Measurements from ENCODE around the gene HIVEP3. TPM values are rescaled to one million over a fixed set of nuclear protein-coding genes. Genes with fewer than 3 reads are reported as not detected.

HIVEP3 gene
- total RNA-seq, 1 donor from 2014 or later = 0.77 TPM

- DNase-seq (ENCODE audit: low read depth in 2 of 2) = no peak
Observed at GRCh38 chr1:41874151-41874719, 44.5 kb downstream of the HIVEP3 start.

GRCh38 chr1:41872074-41872473 is 46.6 kb downstream of the HIVEP3 start:
- DNase-seq (ENCODE audit: low read depth in 2 of 2) = no peak

DNA sequence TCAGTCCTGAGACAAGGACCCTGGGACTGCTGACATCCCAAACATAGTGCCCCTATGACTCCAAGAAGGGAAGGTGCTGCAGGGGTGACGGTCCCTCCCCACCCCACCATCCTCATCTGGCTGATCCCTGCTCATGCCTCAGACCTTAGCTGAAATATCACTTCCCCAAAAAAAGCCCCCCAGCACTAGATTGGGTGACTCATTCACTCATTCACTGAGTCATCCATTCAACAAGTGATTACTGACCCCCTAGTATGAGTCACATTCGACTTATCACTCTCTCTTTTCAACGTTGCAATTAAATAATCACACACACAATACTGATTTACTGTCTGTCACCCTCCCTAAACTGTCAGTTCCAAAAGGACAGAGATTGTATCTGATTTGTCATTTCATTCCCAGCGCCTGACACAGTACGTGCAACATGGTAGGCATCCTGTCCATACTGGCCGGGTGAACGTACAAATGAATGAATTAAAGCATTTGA is 48.6 kb downstream of the HIVEP3 start:
- DNase-seq (ENCODE audit: low read depth in 2 of 2) = peak in 1 of 2 donors; percentile 85

DNA sequence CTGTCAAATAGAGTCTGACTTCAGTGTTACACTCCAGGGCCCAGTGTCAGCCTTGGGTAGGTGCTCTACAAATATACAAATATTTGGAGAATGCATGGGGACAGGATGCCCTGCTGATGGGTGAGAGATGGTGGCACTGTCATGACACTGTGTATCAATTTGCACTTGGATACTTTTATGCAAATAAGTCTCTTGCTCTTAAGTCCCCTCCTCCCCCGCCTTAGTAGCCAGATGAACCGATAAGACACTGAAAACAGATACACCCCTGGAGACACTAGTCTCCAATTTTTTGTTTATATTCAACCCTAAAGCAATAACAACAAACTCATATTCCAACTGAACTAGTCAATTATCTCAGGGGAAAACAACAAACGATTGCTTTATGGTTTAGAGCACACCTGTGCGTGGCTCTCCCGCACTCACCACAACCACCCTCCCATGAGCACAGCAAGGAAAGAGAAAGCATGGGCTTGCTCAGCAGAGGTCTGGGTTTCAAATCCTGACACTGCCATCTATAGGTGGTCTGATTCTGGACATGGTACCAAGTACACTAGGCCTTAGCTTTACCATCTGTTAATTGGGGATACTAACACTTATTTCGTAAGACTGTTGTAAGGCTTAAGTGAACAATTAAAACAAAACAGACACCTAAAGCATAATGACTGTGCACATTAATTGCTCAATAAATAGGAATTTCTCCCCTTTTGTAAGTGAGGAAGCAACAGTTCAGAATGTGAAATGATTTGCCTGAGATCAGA is 50.3 kb downstream of the HIVEP3 start:
- DNase-seq (ENCODE audit: low read depth in 2 of 2) = peak in 1 of 2 donors; percentile 19

- no peak for DNase-seq (ENCODE audit: low read depth in 2 of 2)
Observed at GRCh38 chr1:41866285-41866684, 52.4 kb downstream of the HIVEP3 start.

- DNase-seq (ENCODE audit: low read depth in 2 of 2) = no peak
Observed at GRCh38 chr1:41864471-41865040, 54.2 kb downstream of the HIVEP3 start.

DNA sequence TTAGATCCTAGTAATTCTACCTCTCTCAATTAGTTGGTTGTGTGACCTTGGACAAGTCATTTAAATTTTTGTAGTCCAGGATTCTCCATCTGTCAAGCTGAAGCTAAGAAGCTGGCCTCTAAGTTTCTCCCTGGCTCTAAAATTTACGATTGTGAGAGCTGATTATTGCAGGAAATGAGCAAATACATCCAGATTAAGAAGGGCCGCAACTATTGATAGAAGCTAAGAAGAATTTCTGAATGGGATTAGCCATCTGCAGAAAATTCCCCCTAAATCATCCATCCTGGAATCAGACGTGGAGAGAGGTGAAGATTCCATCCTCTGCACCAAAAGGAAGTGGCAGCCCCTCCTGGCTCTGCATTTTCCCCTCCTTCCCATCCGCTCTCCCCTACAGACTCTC is 55.0 kb downstream of the HIVEP3 start:
- no peak for DNase-seq (ENCODE audit: low read depth in 2 of 2)

DNA sequence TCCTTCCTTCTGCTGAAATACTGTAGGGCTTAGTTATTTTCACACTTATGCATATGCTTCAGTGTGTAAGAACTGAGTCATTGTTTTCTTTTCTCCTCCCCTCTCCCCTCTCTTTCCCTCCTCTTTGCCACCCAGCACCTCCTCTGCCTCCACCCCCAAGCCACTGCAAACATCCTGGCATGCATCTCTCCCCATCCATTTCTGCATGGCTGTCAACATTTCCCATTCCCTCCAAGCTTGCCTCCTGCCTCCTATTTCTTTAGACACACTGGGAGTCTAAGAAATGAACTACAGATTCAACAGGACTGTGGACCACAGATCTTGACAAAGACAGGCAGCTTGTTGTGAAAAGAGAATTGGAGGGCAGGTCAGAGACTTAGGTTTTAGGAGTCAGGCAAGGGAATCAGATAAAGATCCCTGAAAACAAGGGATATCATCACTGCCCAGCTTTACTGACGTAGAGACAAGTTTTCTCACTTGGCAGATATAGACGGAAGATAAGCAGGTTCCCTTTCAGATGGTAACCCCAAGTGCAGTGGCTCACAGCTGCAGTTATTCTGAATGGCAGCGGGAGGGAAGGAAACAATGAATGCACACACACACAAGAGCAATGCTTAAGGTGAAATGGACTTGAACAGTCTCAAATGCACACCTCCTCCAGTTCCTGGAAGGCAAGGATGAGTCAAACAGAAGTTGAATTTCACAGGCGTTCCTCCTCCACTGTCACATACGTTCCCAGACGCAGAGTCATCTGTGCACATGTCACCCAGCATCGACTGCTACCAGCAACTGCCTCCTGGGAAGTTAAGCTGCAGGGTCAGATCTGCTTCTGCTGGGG is 56.1 kb downstream of the HIVEP3 start:
- DNase-seq (ENCODE audit: low read depth in 2 of 2) = peak in 1 of 2 donors; percentile 58

DNA sequence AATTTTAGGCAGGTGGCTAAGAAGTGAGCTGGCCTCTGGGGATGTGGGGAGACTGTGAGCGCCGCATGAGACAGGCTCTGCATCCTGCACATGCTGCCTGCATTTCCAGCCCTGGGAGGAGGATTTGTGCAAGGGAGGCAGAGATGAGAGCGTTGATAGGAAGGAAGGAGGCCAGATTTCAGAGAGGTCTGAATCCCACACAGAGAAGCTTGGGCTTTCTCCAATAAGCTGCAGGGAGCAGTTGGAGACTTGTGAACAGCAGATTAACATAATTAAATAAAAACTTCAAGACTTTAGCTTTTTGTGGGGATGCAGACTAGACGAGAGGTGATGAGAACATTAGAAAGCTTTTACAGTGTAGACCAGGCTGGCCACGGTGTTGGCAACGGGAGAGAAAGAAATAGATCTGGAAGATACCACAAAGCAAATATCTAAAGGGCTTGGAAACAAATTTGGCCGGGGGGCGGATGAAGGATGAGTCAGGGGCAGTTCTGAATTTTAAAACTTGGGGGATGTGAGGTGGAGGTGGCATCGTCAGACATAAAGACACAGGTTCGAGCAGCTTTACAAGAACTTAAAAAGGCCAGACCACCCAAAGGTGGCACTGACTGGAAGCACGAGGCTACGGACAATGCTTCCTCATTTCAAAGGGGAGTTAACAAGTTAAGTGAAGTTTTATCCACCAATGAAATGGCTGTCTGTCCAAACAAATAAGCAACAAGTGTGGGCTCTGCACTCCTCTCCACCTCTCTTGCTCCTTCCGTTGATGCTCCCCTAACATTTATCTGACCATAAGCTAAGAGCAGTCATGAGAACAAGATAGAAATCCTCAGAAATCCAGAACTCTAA is 57.0 kb downstream of the HIVEP3 start:
- DNase-seq (ENCODE audit: low read depth in 2 of 2) = no peak

DNA sequence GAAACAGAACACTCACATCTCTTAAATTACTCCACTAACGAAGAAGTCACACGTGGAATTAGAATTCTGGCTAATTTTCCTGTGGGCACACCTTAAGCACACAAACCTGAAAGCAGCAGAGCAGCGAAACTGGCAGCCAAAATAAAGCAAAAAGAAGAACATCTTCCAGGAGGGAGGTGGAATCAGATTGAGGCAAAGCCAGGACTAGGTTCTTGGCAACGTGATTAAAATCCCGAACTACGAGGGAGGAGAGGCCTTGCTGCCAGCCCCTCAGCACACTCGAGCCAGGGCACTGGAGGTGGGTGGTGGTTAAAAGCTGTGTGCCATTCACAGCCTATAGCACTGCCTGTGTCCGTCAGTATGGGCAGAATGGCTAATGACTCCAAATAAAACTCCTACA is 58.0 kb downstream of the HIVEP3 start:
- no peak for DNase-seq (ENCODE audit: low read depth in 2 of 2)

GRCh38 chr1:41860214-41860613 is 58.5 kb downstream of the HIVEP3 start:
- DNase-seq (ENCODE audit: low read depth in 2 of 2) = no peak

GRCh38 chr1:41859686-41860085 is 59.0 kb downstream of the HIVEP3 start:
- DNase-seq (ENCODE audit: low read depth in 2 of 2) = no peak

GRCh38 chr1:41856944-41857285 is 61.8 kb downstream of the HIVEP3 start:
- DNase-seq (ENCODE audit: low read depth in 2 of 2) = no peak

DNA sequence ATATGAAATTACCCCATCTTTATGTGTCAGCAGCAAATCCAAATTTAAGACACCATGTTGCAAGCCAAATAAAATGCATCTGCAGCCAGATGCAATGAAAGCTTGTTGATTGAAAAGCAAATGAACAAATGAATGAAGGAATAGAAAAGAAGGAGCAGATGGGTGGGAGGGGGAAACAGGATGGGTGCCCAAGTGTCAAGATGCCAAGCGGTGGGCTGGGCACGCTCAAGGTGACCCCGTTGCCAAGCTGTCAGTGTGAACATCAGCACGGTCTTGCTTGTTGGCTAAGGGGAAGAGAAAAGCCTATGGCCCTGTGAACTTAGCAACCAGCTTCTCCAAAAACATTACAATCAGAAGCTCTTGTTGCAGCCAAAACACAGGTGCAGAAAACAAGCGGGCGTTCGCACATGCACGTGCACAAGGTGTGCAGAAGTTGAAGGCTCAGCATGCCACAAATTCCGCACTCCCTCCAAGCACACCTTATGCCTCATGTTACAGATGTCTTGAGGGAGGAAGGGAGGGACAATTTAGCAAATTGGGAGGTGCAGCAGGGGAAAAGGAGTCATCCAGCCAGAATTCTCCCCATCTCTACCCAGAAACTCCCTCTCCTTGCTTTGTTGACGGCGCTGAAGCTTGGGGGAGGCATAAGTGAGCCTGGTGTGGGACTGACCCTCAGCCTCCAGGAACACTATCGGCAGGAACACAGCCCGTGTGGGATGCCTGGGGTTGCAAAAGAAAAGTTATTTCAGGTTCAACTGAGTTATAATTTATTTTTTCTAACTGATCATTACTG is 62.4 kb downstream of the HIVEP3 start:
- DNase-seq (ENCODE audit: low read depth in 2 of 2) = no peak

DNA sequence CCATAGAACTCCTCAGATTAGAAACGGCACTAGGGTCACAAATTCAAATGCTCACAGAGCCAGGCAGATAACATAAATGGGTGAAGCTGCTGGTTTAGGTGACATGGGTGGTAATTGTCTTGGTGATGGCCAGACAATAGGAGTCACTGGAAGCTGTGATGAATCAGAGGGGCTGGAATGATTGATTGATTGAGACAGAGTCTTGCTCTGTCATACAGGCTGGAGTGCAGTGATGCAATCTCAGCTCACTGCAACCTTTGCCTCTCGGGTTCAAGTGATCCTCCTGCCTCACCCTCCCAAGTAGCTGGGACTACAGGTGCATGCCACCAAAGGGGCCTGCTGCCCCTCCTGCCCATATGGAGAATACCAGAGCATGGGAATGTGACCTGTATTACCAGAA is 63.0 kb downstream of the HIVEP3 start:
- DNase-seq (ENCODE audit: low read depth in 2 of 2) = peak in 1 of 2 donors; percentile 28

DNA sequence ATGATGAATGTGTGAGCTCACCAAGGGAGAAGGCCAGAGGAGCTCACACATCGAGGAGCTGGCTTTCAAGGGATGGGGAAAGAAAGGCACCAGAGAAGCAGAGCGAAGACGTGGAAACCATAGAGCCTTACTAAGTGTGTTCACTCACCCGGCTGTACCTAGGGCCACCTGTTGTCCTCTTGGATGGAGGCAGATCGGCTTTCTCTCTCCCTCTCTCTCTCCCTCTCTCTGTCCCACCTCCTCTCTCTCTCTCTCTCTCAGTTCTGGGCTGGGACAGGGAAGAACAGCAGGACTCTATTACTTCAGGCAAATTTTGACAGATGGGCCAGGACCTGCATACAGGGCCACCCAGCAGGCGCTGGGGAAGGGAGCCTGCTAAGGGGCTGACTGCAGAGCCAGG is 64.8 kb downstream of the HIVEP3 start:
- no peak for DNase-seq (ENCODE audit: low read depth in 2 of 2)

DNA sequence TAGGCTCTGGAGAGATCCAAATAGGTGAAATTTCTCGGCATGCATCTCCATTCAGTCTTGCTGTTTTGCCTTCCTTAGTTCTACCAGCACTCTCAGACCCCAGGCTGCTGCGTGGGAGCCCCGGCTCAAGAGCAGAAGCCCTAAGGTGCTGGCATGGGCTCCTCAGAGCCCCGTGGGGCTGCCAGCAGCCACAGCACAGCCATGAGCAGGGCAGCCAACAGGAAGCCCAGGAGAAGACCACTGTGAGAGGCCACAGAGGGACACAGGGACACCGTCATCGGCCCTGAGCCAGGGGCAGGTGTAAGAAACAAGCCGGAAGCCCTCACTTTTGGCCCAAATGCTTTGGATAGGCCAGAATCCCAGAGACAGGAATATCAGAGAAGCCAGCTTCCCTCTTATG is 66.6 kb downstream of the HIVEP3 start:
- DNase-seq (ENCODE audit: low read depth in 2 of 2) = no peak

DNA sequence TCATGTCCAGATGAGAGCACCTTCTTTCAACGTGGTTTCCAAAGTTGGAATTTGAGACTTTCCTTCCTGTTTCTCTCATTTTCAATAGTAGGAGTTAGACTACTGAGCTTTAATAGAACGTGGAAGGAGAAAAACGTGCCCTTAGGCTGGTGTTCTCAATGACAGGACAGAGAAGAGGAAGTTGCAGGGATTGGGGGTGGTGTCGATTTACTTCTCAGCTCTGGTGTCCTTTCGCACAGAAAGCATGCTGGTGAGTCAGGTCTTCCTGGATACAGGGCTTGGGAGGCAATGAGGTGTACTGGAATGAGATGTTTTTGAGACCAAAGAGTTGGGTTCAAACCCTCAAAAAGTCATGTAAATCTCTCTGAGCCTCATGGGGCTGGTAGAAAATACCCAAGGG is 67.1 kb downstream of the HIVEP3 start:
- DNase-seq (ENCODE audit: low read depth in 2 of 2) = peak; percentile 6 to 87

DNA sequence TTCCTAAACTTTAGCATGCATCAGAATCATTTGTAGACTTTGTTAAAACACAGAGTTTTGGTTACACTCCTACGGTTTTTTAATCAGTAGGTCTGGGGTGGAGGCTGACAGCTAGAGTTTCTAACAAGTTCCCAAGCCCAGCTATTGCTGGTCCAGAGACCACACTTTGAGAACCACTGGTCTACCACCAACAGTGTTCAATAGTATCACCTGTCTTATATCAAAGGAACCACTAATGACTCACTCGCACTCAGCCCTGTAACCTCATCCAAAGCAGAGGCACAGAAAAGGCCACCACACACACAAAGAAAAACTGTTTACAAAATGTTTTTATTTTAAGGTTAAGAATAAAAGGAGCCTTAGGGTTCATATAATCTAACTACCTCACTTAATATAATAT is 68.7 kb downstream of the HIVEP3 start:
- DNase-seq (ENCODE audit: low read depth in 2 of 2) = no peak

DNA sequence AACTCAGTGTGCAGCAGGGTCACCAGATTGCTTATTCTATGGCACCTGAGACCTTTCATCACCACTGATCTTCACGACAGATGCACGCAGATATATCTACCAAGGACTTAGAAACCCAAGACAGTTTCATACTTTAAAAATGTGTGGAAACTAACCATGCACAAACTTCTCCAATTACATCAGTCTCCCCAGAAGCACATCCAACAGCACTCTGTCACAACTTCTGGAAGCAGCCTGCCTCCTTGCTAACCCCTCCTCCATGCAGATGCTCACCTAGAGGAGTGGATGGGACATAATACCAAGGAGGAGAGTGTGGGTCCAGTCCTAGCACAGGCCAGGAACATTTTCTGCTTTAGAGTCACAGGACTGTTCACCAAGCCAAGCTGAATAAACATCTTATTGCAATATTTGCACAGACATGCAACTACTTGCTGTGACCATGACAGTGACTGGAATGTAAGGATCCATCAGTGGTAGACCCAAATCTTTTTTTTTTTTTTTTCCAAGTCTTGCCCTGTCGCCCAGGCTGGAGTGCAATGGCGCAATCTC is 69.4 kb downstream of the HIVEP3 start:
- DNase-seq (ENCODE audit: low read depth in 2 of 2) = no peak
